Suppressor macrophage treated with lipopolysaccharide for 4 hours (primary cell): ENCODE data around the gene PCDHA9.

ENCODE experiments used
- DNase-seq: peaks from one replicate; pipeline ENCODE4 v3.0.0-alpha.2; 2020

PCDHA9 gene

GRCh38 chr5:140881889-140882590 is 33.9 kb downstream of the PCDHA9 start, which contains the start of gene PCDHA13:
TSS of gene PCDHA13 (plus strand) at chr5:140882124. CDS start at chr5:140882269, 145 bp downstream.
- DNase-seq = no peak

- DNase-seq = no peak
These were observed 34.4 kb downstream of the PCDHA9 start for GRCh38 chr5:140882591-140882899.

- no peak for DNase-seq
These were observed 35.2 kb downstream of the PCDHA9 start for GRCh38 chr5:140883373-140883772.

DNA sequence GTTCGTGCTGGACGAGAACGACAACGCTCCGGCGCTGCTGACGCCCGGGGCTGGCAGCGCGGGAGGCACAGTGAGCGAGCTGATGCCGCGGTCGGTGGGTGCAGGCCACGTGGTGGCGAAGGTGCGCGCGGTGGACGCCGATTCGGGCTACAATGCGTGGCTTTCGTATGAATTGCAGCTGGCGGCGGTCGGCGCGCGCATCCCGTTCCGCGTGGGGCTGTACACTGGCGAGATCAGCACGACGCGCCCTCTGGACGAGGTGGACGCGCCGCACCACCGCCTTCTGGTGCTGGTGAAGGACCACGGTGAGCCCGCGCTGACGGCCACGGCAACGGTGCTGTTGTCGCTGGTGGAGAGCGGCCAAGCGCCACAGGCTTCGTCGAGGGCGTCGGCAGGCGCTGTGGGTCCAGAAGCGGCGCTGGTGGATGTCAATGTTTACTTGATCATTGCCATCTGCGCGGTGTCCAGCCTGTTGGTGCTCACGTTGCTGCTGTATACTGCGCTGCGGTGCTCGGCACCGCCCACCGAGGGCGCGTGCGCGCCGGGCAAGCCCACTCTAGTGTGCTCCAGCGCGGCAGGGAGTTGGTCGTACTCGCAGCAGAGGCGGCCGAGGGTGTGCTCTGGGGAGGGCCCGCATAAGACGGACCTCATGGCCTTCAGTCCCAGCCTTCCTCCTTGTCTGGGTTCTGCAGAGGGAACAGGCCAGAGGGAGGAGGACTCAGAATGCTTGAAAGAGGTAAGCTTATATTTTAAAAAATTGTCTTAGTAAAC is 35.9 kb downstream of the PCDHA9 start:
- DNase-seq = no peak
